Fibroblast of pulmonary artery (primary cell): Measurements from ENCODE around the gene DNAAF5.
A peak's percentile ranks its signal among the peaks of the same experiment; 100 is the strongest.

Source experiments
- DNase-seq: peaks from one replicate; pipeline ENCODE4 v3.0.0-alpha.2; 2010; ENCODE audit warnings: low read depth
- H3K4me3 ChIP-seq: replicated peaks from 2 replicates; pipeline ENCODE4 v1.5.1; 2011; ENCODE audit warnings: low read depth, mild to moderate bottlenecking, control low read depth, low read length, moderate library complexity
- CTCF ChIP-seq: IDR thresholded peaks from 2 replicates; pipeline ENCODE4 v1.5.1; 2011; ENCODE audit warnings: mild to moderate bottlenecking, control low read depth, low read length, inconsistent platforms; ENCODE audit errors: missing control alignments

The DNAAF5 gene

GRCh38 chr7:707296-708000 is 19.1 kb upstream of the DNAAF5 start:
- no peak overlapping the region for H3K4me3 ChIP-seq
- no peak for TF ChIP-seq CTCF
- DNase-seq: no peak

GRCh38 chr7:710161-710560 is 16.3 kb upstream of the DNAAF5 start:
- DNase-seq: no peak
- TF ChIP-seq CTCF: no peak

GRCh38 chr7:711093-711921 is 15.2 kb upstream of the DNAAF5 start:
- no peak for TF ChIP-seq CTCF
- H3K4me3 ChIP-seq: peak overlapping the region; percentile 38
- DNase-seq: no peak

More at GRCh38 chr7:710161-710560, 16.3 kb upstream of the DNAAF5 start:
- no peak overlapping the region for H3K4me3 ChIP-seq

GRCh38 chr7:711922-712380 is 14.5 kb upstream of the DNAAF5 start:
- peak overlapping the region; percentile 38 for H3K4me3 ChIP-seq
- no peak for TF ChIP-seq CTCF
- DNase-seq: no peak

GRCh38 chr7:712381-713138 is 13.9 kb upstream of the DNAAF5 start:
- H3K4me3 ChIP-seq: peak overlapping the region; percentile 38
- TF ChIP-seq CTCF: no peak
- DNase-seq: no peak

- no peak for DNase-seq
- no peak overlapping the region for H3K4me3 ChIP-seq
- no peak for TF ChIP-seq CTCF
Observed at GRCh38 chr7:713139-713457, 13.4 kb upstream of the DNAAF5 start.
